ENCODE data around the gene DUSP10. TPM values are rescaled to one million over a fixed set of nuclear protein-coding genes. Genes with fewer than 3 reads are reported as not detected.

DUSP10 gene
- polyA plus RNA-seq, 3 donors: 10.4 to 41.1 (median 12.7) TPM

DNA sequence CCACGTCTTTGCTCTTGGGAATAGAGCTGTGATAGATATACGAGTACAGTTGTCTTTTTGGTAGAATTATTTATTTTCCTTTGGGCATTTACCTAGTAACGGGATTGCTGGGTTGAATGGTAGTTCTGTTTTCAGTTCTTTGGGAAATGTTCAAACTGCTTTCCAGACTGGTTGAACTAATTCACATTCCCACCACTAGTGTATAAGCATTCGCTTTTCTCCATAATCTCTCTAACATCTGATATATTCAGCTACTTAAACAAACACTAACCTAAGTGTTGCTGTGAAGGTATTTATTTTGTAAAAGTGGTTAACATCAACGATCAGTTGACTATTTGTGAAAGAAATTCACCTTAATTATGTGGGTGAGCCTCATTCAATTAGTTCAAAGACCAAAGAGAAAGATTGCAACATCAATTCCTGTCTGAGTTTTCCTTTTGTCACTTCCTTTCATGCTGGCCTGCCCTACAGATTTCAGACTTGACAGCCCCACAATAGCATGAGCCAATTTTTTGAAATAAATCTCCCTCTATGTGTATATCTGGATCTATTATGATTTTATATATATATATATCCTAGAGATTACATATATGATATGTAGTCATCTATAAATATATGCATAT lies 26.7 kb upstream of the DUSP10 start:
- Histone ChIP-seq H3K9me3 (replicated peaks in 1 of 2; ENCODE audit: control insufficient read depth in 1 of 2, insufficient read depth in 1 of 2, low read length in 2 of 2) (no peaks in the 10 kb centered on the region), H3K4me1 (ENCODE audit: control insufficient read depth in 1 of 2, insufficient read depth in 2 of 2, low read length in 2 of 2) (peaks cover 9 to 16% of the 10 kb centered on the region in 2 donors), H2AFZ (ENCODE audit: insufficient read depth, low read depth, low read length, poor library complexity, severe bottlenecking) (no peak overlapping the region), H4K20me1 (ENCODE audit: insufficient read depth, low read length) (no peaks in the 10 kb centered on the region), H3K4me3 (replicated peaks in 1 of 3; ENCODE audit: low read depth in 2 of 3, low read length in 3 of 3) (no peak overlapping the region), H3K27ac (ENCODE audit: low read depth in 1 of 2, low read length in 2 of 2) (no peak overlapping the region), H3K9ac (ENCODE audit: insufficient read depth, low read length, poor library complexity, severe bottlenecking) (no peak overlapping the region), H3K27me3 (ENCODE audit: control insufficient read depth in 2 of 2, insufficient read depth in 2 of 2, low read length in 2 of 2) (no peaks in the 10 kb centered on the region), H3K79me2 (ENCODE audit: insufficient read depth, low read length) (no peaks in the 10 kb centered on the region), H3K4me2 (replicated peaks; ENCODE audit: extremely low read depth, low read length, poor library complexity, severe bottlenecking) (no peak overlapping the region), H3K36me3 (replicated peaks in 1 of 2; ENCODE audit: control insufficient read depth in 1 of 2, insufficient read depth in 2 of 2, low read length in 2 of 2) (no peaks in the 10 kb centered on the region)
- Mint-ChIP-seq H3K36me3 (no peaks in the 10 kb centered on the region), H3K4me3 (no peak overlapping the region), H3K27me3 (ENCODE audit: low read depth in 3 of 3) (peaks cover 0 to 1% (median 0%) of the 10 kb centered on the region in 3 donors), H3K9me3 (no peaks in the 10 kb centered on the region), H3K4me1 (peaks cover 24% of the 10 kb centered on the region), H3K27ac (peak overlapping the region in 2 of 7 donors; percentile 5 to 44)
- intact Hi-C loops (cut with micrococcal nuclease): no loop called here
- TF ChIP-seq CTCF (IDR thresholded peaks at IDR 0.05): no peak
- DNase-seq: peak in 2 of 3 donors; percentile 53 to 74
- no CpG with 5 or more reads among the region's 5 CpGs for WGBS (ENCODE audit: insufficient coverage)

- peaks cover 9 to 16% of the 10 kb centered on the region in 2 donors for H3K4me1 ChIP-seq (ENCODE audit: control insufficient read depth in 1 of 2, insufficient read depth in 2 of 2, low read length in 2 of 2)
- H3K27ac Mint-ChIP-seq: no peak overlapping the region
- H3K4me1 Mint-ChIP-seq: peaks cover 18% of the 10 kb centered on the region
These were observed 24.3 kb upstream of the DUSP10 start for GRCh38 chr1:221766210-221766609.

More at GRCh38 chr1:221766210-221766609, 24.3 kb upstream of the DUSP10 start:
- Mint-ChIP-seq H3K4me3 (no peak overlapping the region), H3K9me3 (no peaks in the 10 kb centered on the region), H3K36me3 (no peaks in the 10 kb centered on the region), H3K27me3 (ENCODE audit: low read depth in 3 of 3) (peaks cover 0 to 1% (median 0%) of the 10 kb centered on the region in 3 donors)
- Histone ChIP-seq H2AFZ (ENCODE audit: insufficient read depth, low read depth, low read length, poor library complexity, severe bottlenecking) (no peak overlapping the region), H3K4me3 (replicated peaks in 1 of 3; ENCODE audit: low read depth in 2 of 3, low read length in 3 of 3) (no peak overlapping the region), H4K20me1 (ENCODE audit: insufficient read depth, low read length) (no peaks in the 10 kb centered on the region), H3K27me3 (ENCODE audit: control insufficient read depth in 2 of 2, insufficient read depth in 2 of 2, low read length in 2 of 2) (no peaks in the 10 kb centered on the region), H3K4me2 (replicated peaks; ENCODE audit: extremely low read depth, low read length, poor library complexity, severe bottlenecking) (no peak overlapping the region), H3K9ac (ENCODE audit: insufficient read depth, low read length, poor library complexity, severe bottlenecking) (no peak overlapping the region), H3K9me3 (replicated peaks in 1 of 2; ENCODE audit: control insufficient read depth in 1 of 2, insufficient read depth in 1 of 2, low read length in 2 of 2) (no peaks in the 10 kb centered on the region), H3K36me3 (replicated peaks in 1 of 2; ENCODE audit: control insufficient read depth in 1 of 2, insufficient read depth in 2 of 2, low read length in 2 of 2) (no peaks in the 10 kb centered on the region), H3K27ac (ENCODE audit: low read depth in 1 of 2, low read length in 2 of 2) (no peak overlapping the region), H3K79me2 (ENCODE audit: insufficient read depth, low read length) (no peaks in the 10 kb centered on the region)
- no peak for DNase-seq
- intact Hi-C loops (cut with micrococcal nuclease): no loop called here
- no peak for TF ChIP-seq CTCF (IDR thresholded peaks at IDR 0.05)
- WGBS (ENCODE audit: insufficient coverage): no CpG with 5 or more reads among the region's 1 CpG
